RKO (cell line): ENCODE results near the gene TWF2.
"Not testable (repeated sequence)": the region's sequence is repeated elsewhere in the genome, so short reads cannot be mapped to it uniquely, and the experiment has no call there.

ENCODE experiments used
- DNase-seq: peaks from one replicate; pipeline ENCODE4 v3.0.0-alpha.2; 2016; ENCODE audit warnings: low spot score

Gene TWF2

GRCh38 chr3:52238761-52239701 is at the start of gene TWF2:
TWF2 (minus strand) TSS chr3:52239158; CDS start chr3:52239016, 142 bp downstream.
- DNase-seq = peak; percentile 83

GRCh38 chr3:52288674-52289073 is 49.7 kb upstream of the TWF2 start:
- DNase-seq = no peak

GRCh38 chr3:52286777-52287110 is 47.8 kb upstream of the TWF2 start:
- peak; percentile 61 for DNase-seq

GRCh38 chr3:52284051-52284450 is 45.1 kb upstream of the TWF2 start:
- DNase-seq = not testable (repeated sequence)

GRCh38 chr3:52283306-52283705 is 44.3 kb upstream of the TWF2 start:
- no peak for DNase-seq

GRCh38 chr3:52281981-52282801 is 43.2 kb upstream of the TWF2 start:
- no peak for DNase-seq

GRCh38 chr3:52280050-52280461 is 41.1 kb upstream of the TWF2 start:
- no peak for DNase-seq

- DNase-seq = no peak
These were observed 40.6 kb upstream of the TWF2 start for GRCh38 chr3:52279596-52279995.

GRCh38 chr3:52278510-52279069 is 39.6 kb upstream of the TWF2 start, which contains the start of gene WDR82:
WDR82 (minus strand) TSS chr3:52278649; CDS start chr3:52278361, 288 bp downstream.
- peak; percentile 91 for DNase-seq

GRCh38 chr3:52277972-52278509 is 39.1 kb upstream of the TWF2 start:
- DNase-seq = peak; percentile 67

- peak; percentile 83 for DNase-seq
These were observed 38.4 kb upstream of the TWF2 start for GRCh38 chr3:52277071-52277964.

- not testable (repeated sequence) for DNase-seq
These were observed 35.8 kb upstream of the TWF2 start for GRCh38 chr3:52274781-52275180.

- DNase-seq = no peak
These were observed 33.9 kb upstream of the TWF2 start for GRCh38 chr3:52272831-52273230.

- DNase-seq = not testable (repeated sequence)
These were observed 33.2 kb upstream of the TWF2 start for GRCh38 chr3:52272172-52272571.

GRCh38 chr3:52270252-52270754 is 31.3 kb upstream of the TWF2 start:
- DNase-seq = no peak

GRCh38 chr3:52269776-52270175 is 30.8 kb upstream of the TWF2 start:
- DNase-seq = no peak

GRCh38 chr3:52268036-52268435 is 29.1 kb upstream of the TWF2 start:
- DNase-seq = no peak

- DNase-seq = no peak
These were observed 26.4 kb upstream of the TWF2 start for GRCh38 chr3:52265387-52265786.

GRCh38 chr3:52262447-52262846 is 23.5 kb upstream of the TWF2 start:
- no peak for DNase-seq

GRCh38 chr3:52259448-52259847 is 20.5 kb upstream of the TWF2 start:
- DNase-seq = no peak

- no peak for DNase-seq
These were observed 20.1 kb upstream of the TWF2 start for GRCh38 chr3:52259035-52259434.
